A549 (cell line): ENCODE data around the gene ISCA2.

Experiments
- RAD21 ChIP-seq, 2 experiments: fragments of >200 bp in 1 of 2; sonication (Bioruptor Twin) in 1 of 2; formaldehyde crosslinking in 1 of 2; IDR thresholded peaks in 1 of 2; conservative IDR thresholded peaks in 1 of 2; 2 replicates in 1 of 2; 3 replicates in 1 of 2; pipeline ENCODE4 v1.6.1; 2012 to 2018; ENCODE audit warnings: inconsistent platforms in 1 of 2
- USF2 ChIP-seq: fragments of 450-650 bp; IDR thresholded peaks from 2 replicates; pipeline ENCODE4 v1.6.1; 2014; ENCODE audit warnings: antibody characterized with exemption
- TF ChIP-seq, protein P1 (sequence below): fragments of >200 bp; sonication (Bioruptor Twin); formaldehyde crosslinking; IDR thresholded peaks from 3 replicates; pipeline ENCODE4 v1.5.1; 2016

DNA sequence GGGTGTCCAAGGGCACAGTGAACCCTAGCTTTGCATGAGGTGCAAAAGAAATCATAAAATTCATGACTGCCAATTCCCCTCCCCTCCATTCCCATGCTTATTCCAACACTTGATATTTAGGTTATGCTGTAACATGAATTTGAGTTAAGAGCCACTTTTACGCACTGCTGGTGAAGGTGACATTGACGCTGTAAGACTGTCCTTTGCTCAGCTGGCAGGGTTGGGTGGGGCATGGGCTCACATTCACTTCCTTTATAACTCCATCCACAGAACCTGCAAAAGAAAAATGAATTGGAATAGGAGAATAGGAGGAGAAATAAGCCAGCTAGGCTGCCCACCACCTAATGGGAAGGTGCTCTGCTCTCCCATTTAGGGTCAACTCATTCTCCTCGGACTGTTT is 7.4 kb upstream of the ISCA2 start:
- no peak for TF ChIP-seq RAD21 (conservative IDR thresholded peaks at IDR 0.05 in 1 of 2, IDR thresholded peaks at IDR 0.05 in 1 of 2)
- TF ChIP-seq USF2, result no peak
- TF ChIP-seq, protein P1, sequence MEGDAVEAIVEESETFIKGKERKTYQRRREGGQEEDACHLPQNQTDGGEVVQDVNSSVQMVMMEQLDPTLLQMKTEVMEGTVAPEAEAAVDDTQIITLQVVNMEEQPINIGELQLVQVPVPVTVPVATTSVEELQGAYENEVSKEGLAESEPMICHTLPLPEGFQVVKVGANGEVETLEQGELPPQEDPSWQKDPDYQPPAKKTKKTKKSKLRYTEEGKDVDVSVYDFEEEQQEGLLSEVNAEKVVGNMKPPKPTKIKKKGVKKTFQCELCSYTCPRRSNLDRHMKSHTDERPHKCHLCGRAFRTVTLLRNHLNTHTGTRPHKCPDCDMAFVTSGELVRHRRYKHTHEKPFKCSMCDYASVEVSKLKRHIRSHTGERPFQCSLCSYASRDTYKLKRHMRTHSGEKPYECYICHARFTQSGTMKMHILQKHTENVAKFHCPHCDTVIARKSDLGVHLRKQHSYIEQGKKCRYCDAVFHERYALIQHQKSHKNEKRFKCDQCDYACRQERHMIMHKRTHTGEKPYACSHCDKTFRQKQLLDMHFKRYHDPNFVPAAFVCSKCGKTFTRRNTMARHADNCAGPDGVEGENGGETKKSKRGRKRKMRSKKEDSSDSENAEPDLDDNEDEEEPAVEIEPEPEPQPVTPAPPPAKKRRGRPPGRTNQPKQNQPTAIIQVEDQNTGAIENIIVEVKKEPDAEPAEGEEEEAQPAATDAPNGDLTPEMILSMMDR, result no peak
